CMK (cell line): Measurements from ENCODE around the gene PBX1.

Experiments used
- DNase-seq: peaks from one replicate; pipeline ENCODE4 v3.0.0-alpha.2; 2010; ENCODE audit warnings: low read depth

PBX1 gene

DNA sequence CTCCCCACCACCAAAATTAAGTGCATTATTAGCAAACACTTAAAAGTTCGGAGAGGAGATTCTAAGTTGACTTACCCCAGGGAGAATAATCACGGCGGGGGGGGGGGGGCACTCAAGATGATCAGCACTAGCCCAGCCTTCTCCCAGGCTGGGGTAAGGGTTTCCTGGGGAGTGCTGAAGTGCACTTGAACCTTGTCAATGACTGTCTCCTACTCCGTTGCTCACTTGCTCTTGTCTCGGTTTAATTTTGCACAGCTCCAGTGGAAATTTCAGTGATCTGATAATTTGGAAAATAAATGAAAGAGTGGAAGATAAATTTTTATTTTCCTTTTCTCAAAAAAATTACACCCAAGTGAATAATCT is 59.2 kb downstream of the PBX1 start:
- DNase-seq, result no peak

DNA sequence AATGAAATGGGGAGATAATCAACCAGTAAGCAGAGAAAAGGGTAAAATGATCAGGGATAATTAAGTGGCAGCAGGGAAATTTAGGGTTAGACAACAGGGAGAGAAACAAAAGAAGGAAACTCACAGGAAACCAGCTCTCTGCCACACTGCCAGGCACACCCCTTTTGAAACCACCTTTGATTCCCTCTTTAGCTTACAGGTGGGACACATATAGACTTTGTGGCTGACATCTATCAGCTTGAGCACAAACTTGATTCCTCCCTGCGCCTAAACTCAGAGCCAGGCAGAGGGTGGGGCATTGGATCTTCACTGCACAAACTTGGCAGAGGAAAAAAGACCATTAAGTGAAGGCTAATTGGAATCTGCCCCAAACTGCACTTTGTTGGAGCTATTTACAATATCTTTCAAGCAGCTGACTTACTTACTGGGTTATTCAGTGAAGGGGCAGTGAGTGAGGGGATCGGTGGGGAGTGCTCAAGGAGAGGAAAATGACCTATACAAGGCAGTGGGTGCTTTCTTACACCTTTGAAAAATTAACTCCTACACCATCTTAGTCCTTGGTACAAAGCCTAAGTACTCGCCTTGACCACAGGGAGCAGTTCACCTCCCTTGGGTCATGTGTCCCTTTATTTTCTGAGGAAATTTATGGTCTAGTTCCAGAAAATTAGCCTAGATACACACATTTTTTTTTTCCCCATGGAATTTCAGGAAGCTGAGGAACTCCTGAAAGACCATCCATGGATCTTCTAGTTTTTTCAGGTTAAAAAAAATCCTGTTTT is 60.2 kb downstream of the PBX1 start:
- DNase-seq, result no peak

DNA sequence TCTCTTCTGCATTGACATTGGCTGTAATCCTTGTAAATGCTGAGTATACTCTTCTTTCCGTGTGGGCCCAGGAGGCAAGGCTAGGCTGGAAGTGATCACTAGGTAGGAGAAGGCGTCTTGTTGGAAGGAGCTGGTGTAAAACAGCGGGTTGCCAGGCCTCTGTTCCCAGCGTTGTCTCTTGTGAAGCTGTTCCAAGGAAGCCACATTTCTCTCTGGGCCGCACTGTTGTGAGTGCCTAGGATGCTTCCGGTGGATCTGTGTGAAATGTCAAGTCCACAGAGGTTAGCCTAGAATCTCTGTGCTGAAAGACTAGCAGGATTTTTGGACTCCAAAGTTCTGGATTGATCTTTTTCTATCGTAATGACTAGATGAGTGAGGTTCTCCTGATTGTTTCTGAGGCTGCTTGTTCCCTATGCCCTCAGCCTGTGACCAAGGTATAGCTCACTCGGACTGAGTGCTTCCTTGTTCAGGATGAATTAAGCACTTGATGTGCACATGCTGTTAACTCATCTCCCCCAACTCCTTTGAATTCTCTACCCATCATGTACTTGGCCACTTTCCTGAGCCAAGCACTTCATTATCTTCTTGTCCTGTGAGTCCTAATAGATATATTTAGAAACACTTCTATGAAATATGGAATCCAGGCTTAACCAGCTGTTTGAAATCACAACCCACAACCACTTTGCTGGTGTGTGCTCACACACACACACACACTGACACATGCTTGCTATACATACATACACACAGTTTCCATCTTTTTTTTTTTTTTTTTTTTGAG is 63.3 kb downstream of the PBX1 start:
- DNase-seq, result no peak

DNA sequence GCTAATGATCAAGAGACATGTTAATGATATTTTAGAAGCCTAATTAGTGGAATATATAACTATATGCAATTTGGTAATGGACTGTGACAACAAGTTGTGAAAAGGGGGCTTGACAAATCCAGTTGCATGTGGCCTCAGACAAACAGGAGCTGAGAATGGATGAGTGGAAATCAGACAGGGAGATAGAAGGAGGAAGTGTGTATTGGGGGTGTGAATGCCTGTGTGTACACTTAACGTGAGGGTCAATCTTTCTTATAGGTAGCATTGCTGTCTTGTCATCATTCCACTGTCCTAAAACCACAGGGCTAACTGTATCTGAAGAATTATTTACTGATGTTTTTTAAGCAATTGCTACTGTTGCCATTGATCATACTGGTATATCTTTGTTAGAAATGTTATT is 64.8 kb downstream of the PBX1 start:
- DNase-seq, result no peak

DNA sequence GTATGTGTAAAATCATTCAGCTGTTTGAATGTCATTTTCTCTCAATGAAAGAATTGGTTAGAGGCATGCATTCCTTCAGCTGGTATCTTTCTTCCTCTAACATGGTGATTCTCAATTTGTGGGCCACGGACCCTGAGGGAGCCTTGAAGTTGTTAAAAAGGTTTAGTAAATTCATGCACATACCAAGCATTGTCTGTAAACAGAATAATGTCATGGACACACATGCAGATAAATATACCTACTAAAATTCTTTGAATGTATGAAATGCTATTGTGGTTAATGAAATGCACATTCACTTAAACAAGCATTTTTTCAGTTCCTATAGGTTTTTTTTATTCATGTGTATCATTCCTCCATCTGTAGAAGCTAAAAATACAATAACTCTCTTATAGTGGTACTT is 65.4 kb downstream of the PBX1 start:
- no peak for DNase-seq

DNA sequence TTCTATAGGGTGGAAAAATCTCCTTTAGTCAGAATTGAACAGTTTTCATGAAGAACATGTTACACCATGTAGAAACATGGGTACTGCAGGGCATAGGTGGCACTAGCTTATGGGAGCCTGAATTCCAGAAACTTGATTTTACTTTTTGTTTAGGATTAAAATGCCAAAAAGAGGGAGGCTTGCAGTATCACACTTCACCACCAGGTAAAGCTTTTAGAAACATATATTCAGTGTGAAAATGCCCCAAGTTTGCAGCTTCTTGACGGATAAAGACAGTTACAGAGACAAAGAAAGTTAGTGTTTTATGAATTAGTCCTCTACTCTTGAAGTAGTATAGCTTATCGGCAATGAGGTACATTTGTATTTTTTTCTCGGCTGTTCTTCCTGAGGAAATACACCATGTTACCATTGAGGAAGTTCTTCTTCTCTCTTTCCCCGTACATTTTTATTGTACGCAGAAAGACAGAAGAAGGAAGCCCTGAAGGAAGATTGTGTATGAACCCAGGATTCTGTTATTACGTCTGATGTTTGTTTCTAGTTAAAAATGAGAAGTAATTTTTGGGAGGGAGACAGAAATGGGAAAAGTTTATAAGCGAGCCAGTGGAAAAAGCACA is 66.1 kb downstream of the PBX1 start:
- DNase-seq, result no peak

DNA sequence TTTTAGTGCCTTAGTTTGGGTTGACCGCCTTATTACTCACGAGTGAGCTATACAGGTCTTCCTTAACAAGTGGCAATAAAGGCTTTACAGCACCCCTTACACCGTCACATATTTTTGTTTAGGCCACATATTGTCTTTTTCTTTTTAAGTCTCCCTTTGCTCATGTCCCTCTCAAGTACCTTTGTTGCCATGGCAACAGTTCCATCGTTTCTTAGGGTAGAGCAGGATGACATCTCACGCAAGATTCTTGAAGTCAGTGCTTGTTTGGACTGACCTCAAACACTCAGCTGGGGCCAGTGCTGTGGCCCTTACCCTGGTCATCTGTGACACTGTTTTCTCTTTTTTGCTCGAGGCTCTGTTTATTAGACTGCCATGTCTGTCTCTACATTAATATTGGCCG is 69.8 kb downstream of the PBX1 start:
- no peak for DNase-seq

DNA sequence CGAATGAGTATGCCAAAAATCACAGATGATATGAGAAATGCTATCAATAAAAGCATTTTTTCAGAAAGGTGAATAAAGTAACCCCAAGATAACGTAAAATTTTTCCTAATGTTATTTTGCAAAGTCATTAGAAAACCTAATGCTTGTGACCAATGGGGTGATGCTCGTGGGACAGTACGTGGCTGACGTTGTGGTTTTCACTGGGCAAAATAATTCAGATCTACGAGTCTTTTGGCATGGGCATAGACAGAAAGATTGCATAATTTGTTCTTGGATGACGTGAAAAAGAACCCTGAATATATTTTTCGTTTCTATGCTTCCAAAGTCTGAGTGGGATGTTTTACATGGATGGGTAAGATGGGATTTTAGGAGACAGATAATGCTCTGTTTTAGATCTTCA is 71.0 kb downstream of the PBX1 start:
- DNase-seq, result no peak

DNA sequence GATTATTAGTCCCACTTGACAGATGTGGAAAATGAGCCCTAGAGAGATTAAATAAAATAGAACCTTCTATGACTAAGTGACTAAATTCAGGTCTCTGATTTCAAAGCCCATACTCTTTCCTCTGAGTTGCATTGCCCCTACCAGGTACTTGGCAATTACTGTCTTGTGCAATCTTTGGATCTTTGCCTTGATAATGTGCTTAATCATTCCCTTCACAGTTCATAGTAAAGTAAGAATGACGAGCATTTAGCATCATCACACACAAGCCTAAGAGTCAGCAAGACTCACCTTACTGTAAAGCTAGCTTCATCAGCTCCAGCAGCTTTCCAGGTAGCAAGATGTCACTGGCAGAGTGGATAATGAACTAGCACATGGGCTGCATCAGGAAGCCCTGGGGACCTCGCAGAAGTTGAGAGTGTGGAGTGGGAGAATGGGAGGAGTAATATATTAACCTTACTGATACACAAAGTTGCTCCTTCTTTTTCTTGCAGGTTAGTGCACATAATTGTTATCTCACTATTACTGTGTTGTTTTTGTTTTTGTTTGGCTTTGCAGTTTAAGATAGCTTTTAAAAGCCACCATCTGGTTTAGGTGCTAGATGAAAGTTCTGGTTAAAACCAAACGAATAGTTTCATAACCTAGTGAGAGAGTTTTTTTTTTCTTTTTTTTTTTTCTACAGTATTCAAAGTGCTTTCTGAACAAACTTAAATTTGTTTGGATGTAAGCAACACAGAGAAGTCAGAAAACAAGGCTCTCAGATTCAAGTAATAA is 71.8 kb downstream of the PBX1 start:
- no peak for DNase-seq

DNA sequence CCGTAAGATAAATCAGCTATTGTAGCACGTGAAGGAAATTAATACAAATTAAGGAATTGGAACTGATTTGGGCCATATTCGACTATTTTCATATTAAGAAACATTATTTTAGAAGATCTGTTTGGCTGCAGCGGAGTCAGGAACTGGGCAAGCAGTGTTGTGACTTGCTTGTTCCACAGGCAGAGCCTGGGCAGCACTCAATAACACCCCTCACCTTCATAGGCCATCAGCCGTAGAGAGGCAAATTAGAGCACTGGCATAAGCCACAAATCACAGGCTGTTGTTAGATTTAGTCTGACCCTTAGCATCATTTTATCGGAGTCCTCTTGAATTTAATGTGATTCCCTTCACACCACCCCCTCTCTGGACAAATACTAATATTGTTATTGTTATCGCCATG is 72.8 kb downstream of the PBX1 start:
- DNase-seq, result no peak

DNA sequence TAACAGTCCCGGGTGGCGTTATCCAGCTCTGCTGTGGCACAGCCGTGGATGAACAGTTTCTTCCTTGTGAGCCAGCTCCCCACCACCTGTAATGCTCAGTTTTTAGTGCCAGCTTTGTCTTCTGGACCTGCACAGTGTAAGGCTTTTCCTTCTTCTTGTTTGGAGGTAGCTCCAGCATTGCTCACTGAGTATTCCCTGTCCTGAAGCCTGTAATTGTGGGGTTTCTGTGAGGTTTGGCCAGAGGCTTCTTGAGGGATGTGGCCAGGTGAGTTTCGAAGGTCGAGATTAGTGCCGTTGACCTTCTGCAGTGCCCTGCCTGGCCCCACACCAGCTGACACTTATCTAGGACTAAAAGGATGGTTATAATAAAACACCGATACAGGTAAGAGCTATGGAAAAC is 75.0 kb downstream of the PBX1 start:
- no peak for DNase-seq

DNA sequence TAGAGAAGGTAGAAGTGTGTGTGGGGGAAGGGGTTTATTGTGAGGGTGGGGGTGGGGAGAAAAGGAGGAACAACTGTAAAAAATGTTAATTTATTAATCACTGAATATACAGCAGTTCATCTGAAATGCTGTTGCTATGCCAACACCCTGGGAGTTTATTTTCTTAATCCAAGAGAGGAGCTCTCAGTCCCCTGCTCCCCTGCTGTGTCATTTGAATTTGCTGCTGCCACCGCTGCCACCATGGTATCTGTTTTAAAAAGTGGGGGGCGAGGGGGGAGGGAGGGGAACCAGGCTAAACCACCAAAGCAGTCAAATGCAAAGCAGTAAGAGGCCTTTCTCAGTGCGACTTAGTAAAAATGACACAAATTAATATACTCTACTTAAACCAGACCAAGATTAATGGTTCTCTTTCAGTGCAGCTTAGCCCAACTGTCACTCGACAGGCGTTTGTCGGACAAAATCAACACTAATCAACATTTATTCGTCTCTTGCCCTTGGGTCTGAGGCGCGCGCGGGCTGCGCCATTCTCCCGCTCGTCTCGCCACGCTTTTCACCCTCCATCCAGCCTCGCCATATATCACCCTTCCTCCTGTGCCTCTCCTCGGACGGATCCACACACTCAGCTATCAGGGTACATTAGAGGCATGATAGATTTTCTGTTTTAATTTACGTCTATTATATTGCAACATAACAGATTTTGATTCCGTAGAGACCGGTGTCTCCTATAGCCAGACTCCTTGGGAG is 76.2 kb downstream of the PBX1 start:
- DNase-seq, result no peak

DNA sequence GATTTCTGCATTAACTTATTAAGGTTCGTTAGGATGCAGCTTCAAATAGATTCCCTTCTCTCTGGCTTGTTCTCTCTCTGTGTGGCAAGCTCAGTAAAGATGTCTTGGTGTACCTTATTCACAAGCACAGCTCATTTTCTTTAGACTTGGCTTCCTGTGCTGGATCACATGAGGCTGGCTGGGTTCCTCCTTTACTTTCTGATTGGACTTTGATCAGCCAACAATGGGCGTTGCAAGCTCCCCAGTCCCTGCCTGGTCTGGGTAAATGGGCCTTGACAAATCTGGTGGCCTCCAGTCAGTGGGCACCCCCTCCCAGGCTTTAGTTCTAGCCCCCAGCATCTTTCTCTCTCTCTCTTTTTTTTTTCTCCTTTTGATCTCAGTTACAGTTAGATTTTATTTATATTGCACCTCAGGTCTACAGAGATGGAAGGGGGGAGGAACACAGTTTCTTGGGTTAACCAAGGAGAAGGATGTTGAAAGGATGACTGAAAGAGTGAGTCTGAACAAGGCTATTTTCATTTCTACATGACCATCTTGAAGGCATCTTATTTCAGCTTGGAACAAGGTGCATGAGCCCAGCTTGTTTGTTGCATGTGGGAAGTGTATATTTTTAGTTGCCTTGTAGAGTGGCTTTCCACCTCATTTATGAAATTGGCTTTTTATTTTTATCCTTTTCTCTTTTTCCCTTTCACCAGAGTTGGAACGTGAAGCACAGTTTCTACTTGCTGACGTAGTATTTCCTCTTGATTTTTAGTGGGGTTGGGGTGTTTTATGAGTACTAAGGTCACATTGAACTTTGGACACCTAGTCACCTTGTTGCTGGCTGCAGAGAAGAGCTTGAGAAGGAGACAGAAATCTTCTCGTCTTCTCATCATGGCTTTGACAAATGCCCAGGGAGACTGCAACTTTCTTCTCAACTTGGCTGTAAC is 77.1 kb downstream of the PBX1 start:
- no peak for DNase-seq

DNA sequence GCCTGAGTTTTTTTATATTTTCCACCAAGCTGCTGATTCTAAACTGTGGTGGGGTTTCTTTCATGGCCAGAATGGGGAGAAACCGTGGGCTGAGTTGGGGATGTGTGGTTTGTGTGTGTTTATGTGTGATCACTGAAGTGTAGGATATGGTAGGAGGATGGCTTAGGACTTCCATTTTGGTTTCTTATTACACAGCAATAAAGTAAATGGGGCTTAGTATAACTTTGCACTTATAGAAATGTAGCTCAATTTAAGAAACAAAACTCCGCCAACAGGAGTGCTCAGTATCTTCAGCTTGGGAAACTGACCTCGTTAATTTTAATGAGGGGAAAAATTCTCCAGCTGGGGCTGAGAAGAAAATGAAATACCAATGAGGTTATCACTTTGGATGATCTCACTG is 77.8 kb downstream of the PBX1 start:
- no peak for DNase-seq

DNA sequence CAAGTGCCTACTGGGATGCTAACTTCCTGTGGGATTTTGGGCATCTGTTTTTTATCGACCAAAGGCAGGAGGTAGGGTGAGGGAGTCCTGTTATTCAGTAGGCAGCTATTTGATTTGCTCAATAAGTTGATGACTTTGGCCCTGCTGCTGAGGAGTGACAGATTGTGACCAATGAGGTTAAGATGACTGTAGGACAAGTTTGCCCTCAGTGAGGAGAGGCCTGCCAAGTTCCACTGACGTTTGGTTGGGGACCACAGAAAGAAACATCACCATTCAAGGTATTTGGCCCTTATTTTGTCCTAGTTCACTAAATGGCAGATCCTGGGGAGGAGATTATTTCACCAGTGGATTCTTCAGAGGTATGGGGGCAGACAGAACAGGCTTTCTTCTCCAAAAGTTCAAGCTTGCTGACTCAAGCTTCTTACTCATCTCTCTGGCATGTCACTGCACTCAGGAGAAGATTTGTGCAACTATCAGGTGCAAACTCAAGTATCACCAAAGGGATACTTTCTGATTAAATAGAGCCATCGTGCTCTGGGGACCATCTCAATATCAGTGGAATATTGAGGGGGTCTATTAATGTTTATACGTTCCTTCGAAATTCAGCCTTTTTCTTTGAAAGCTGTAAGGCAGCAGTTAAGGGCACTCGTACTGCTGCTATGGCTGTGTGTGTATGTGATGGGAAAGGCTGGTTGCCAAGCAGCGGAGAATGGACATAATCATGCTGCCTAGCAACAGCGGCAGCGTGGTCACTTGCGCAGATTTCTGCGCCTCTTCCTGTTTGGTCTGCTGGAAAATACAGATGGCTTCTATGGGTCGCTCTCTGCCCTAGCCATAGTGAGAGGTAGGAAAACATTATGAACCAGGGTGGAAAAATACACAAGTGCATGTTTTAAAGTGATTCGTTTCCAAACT is 78.7 kb downstream of the PBX1 start:
- no peak for DNase-seq

DNA sequence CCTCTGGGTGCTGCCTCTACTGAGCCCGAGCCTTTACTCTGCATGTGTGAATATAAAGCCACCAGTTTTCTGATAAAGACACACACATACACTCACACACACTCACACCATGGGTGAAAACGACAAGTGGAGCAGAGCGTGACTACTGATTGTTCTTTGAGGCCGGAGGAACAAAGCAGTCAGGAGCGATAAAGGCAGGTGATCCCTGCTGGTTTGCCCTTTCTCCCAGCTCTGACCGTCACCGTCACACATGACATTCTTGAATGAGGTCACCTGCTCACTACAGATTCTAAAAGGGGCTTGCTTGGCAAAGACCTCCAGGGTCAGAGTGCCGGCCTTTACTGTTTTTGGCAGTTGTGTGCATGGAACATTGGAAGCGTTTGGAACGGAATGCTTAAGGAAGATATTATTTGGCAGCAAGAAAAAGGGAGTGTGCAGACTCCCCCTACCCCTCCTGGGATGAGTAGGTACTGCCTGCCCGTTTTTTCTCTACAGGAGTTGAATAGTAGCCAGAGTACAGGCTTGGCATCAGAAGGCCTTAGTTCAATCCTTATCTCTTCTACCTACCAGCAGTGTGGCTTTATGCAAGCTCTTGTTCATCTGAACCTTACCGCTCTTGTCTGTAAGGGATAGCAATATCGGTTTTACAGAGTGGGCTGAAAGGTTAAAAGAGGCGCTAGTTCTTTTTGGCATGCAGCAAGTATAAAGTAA is 79.7 kb downstream of the PBX1 start:
- DNase-seq, result no peak

DNA sequence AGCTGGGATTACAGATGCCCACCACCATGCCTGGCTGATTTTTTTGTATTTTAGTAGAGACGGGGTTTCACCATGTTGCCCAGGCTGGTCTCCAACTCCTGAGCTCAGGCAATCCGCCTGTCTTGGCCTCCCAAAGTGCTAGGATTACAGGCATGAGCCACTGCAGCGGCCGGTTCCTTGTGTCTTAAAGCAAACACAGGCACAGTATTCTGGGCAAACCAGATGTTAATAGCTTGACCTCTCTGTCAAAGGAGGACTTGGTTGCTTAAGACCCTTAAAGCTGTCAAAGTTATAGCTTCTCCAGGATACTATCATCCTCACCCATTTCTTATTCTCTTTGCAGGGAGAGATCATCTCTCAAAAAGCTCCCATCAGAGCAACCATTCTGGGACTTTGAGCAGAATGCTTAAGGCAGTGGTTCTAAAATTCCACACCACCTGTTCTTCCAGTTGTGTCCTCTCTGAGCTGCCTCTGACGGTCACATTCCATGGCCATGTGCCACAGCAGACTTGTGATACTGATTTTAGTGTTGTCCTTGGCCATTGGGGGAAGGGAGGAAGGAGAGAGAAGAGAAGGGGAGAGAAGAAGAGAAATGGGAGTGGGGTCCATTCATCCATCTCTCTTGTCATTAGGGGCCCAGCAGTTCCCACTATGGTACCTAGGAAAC is 81.8 kb downstream of the PBX1 start:
- no peak for DNase-seq

DNA sequence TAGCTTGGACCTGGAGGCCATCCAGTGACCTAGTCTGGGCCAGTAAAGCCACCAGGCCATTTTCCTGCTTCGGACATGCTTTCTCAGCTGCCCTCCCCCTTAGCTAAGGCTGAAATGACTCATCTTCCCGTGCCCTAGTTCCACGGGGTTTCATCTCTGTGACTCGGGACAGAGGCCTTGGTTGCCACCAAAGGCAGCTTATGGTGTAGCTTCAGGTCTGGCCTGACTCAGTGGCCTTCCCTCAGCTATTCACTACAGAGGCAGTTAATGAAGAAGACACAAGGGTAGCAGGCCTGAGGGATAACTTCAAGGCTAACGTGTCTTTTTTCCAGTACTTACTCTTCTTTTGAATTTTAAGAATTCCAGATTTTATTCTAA is 82.4 kb downstream of the PBX1 start:
- no peak for DNase-seq

DNA sequence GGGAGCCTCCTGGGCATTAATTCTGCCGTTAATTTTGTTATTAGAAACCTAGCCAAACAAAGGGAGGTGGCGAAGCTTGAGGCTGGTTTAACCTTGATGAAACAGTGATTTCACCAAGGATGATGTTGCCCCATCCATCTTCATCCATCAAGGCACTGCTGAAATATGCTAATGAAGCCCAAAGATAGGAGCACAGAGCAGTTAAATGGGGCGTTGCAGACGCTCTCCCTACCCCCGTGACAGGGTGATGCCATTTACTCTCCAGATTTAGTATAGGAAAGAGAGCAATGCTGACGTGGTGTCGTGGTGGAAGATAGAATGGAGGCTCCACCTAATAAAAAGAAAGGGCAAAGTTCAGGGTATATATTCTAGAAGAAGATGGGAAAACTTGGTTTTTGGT is 84.0 kb downstream of the PBX1 start:
- no peak for DNase-seq
